GM18868 (cell line): ENCODE measurements around the gene TSHZ1.
A peak's percentile ranks its signal among the peaks of the same experiment; 100 is the strongest.
"Not testable (repeated sequence)": the region's sequence is repeated elsewhere in the genome, so short reads cannot be mapped to it uniquely, and the experiment has no call there.

Experiments used
- ATAC-seq: cut with Tn5 transposase; IDR thresholded peaks from one replicate; pipeline ENCODE4 v1.9.1; 2021; ENCODE audit warnings: mild to moderate bottlenecking, moderate library complexity; ENCODE audit not compliant: unreplicated experiment

The TSHZ1 gene

DNA sequence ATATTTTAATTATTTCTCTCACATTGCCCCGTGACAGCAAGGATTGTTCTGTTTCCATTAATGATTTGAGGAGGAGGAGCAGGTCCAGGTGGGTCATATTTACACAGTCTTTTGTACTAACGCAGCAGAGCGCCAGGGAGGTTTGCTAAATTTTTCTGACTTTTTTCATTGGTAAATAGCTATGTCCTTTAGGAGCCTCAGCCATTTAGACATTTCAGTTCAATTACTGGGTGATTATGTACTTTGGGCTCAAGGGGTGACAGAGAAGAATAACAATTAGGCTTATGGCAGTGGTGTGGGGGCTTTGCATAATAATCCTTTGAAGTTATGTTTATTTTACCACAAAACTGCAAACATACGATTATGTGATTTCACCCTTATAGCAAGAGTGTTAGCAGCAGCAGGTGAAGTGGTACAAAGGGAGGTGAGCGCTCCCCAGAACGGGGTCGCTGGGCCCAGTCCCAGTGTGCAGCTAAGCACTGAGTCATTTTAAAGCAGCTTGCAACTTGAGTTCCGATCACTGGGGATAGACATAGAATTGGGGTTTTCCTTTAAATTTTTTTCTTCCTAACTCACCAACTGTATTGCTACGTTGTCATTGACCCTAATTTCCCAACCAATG, 80.3 kb downstream of the TSHZ1 start:
- ATAC-seq = no peak

GRCh38 chr18:75291460-75291859, 80.9 kb downstream of the TSHZ1 start:
- no peak for ATAC-seq

- no peak for ATAC-seq
These were observed 83.0 kb downstream of the TSHZ1 start for GRCh38 chr18:75293591-75293990.

DNA sequence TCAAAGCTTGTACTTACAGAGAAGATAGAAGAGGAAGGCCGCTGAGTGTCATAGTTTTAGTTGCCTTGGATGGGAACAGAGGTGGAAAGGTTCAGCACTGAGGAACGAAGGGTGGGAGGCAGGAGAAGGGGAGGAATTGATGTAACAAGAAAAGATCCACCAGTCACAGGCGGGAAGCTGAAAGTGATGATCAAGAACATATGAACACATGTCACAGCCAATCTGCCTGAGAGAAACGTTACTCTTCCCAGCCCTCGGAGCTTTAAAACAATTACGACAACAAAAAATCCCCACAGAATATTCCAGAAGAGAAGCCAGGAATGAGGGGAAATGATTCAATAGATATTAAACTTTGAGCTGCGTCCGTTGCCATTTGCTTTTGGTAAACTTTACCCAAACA, 87.1 kb downstream of the TSHZ1 start:
- ATAC-seq = no peak

DNA sequence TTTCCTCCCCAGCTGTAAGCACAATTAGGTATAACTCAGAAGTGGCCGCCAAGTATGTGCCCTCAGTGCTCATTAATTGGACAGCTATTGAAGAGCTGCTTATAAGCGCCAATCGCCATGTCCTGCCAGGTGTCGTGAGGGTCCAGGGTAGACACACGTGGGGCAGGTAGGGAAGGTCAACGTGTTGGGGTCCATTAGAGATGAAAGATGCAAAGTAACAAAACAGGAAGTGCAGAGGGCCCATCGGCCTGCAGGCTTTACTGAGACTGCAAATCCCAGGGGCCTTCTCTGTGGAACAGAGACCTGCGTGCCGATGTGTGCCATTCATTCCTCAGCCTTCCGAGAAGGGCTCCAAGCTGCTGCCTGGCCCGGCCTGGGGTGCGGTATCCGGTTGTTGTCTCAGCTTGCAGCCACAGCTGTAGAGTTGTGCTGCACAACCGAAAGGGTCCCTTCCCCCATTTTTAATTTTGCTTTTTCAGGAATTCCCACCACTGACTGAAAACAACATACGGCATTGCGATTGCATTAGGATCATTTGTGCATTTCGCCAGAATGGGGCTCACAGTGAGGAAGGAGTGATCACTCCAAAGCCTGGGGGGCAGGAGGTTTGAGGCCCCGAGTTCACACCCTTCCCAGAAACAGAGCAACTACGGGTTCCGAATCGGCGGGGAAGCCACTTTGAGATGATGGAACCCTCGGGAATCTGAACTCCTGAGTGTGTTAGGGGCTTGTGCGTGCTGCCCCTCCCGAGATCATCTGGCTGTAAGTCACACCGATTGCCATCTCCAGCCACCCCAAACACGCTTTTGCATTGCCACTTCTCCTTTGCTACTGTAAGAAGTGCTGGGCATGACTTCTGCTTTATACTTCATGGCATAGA, 94.3 kb downstream of the TSHZ1 start:
- ATAC-seq = no peak

DNA sequence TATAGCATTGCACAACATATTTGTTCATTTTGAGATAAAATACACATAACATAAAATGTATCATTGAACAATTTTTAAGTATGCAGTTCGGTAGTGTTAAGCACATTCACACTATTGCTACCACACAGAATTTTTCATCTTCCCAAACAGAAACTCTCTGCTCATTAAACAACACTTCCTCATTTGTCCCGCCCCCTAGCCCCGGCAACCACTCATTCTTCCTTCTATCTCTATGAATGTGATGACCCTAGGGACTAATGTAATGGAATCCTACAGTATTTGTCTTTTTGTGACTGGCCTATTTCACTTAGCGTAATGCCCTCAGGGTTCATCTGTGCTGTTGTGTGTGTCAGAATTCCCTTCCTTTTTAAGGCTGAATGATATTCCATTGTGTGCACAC, 95.4 kb downstream of the TSHZ1 start:
- no peak for ATAC-seq

DNA sequence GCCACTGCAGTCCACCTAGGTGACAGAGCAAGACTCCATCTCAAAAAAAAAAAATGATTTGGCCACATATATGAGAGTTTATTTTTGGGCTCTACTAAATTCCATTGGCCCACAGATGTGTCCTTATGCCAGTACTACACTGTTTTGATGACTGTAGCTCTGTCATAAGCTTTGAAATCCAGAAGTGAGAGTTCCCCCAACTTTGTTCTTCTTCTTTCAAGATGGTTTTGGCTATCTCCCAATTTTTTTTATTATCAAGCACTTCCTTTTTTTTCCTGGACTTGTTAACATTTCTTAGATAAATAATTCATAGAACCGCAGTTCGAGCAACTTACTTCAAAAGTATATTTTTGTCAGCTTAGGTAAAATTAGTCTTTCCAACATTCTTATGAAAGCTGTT, 96.9 kb downstream of the TSHZ1 start:
- no peak for ATAC-seq

GRCh38 chr18:75309564-75309963, 99.0 kb downstream of the TSHZ1 start:
- no peak for ATAC-seq

DNA sequence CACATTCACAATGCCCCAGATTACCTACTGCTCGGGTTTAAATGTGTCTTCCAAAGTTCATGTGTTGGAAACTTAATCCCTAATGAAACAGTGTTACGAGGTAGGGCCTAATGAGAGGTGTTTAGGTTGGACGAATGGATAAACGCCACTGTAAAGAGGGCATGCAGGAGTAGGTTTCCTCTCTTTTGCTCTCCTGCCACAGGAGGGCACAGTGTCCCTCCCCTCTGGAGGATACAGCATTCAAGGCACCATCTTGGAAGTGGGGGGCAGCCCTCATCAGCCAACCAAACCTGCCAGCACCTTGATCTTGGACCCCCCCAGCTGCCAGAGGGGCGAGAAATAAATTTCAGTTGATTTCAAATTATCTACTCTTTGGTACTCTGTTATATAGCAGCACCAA, 103.5 kb downstream of the TSHZ1 start:
- no peak for ATAC-seq

GRCh38 chr18:75314606-75315005, 104.0 kb downstream of the TSHZ1 start:
- no peak for ATAC-seq

GRCh38 chr18:75316223-75316622, 105.6 kb downstream of the TSHZ1 start:
- no peak for ATAC-seq

- ATAC-seq = no peak
These were observed 106.2 kb downstream of the TSHZ1 start for GRCh38 chr18:75316826-75317225.

DNA sequence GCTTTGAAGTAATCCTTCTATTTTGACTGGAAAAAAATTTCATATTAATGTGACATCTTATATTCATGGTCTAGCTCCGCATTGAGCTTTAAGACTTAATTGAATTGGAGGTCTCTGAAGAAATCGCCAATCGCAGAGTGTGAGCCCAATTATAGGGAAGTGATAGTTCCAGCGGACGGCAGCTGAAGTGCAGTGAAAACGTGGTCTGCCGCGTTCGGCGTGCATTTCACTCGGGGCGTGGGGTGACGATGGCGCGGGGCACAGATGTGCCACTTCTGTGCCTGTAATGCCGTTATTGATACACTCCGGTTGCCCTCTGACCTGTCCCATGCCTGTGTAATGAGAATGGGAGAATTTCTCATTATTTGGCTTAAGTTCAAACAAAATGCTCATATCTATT, 106.7 kb downstream of the TSHZ1 start:
- ATAC-seq = no peak

DNA sequence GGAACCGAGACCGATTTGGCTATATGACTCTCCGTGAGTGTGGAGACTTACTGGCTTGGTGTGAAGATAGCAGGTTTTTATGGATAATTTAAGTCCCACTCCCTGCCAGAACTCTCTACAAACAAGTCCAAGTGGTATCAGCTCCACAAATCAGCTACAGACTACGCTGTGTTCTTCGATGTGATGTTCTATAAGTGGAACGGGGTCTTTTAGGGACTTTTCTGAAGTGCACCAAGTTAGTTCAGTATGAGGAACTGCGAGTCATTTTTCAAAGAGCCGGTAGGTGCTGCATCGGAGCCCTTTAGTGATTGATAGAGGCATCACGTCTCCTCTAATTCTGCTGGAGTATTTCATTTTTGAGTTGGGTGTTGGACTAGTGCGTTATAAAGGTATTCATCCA, 107.1 kb downstream of the TSHZ1 start:
- ATAC-seq = peak; percentile 60

GRCh38 chr18:75319905-75320304, 109.3 kb downstream of the TSHZ1 start:
- ATAC-seq = no peak

DNA sequence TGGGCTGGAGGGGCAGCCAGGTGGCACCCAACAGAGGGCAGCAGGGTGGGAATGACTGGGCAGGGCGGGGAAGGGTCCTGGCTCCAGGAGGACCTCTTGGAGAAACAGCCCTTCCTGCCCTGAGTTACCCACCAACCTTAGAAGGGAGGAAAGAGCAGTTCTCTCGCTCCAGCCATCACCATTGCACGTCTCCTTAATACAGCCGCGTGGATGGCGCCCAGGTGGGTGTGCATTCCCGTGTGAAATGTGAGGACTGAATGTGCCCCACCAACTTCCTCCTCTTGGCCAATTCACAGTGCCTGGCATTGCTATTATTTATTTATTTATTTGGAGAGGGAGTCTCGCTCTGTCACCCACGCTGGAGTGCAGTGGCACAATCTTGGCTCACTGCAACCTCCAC, 109.9 kb downstream of the TSHZ1 start:
- no peak for ATAC-seq

GRCh38 chr18:75321431-75321830, 110.8 kb downstream of the TSHZ1 start:
- ATAC-seq = no peak

GRCh38 chr18:75322206-75322605, 111.6 kb downstream of the TSHZ1 start:
- ATAC-seq = no peak

- no peak for ATAC-seq
These were observed 113.4 kb downstream of the TSHZ1 start for GRCh38 chr18:75323821-75324585.

DNA sequence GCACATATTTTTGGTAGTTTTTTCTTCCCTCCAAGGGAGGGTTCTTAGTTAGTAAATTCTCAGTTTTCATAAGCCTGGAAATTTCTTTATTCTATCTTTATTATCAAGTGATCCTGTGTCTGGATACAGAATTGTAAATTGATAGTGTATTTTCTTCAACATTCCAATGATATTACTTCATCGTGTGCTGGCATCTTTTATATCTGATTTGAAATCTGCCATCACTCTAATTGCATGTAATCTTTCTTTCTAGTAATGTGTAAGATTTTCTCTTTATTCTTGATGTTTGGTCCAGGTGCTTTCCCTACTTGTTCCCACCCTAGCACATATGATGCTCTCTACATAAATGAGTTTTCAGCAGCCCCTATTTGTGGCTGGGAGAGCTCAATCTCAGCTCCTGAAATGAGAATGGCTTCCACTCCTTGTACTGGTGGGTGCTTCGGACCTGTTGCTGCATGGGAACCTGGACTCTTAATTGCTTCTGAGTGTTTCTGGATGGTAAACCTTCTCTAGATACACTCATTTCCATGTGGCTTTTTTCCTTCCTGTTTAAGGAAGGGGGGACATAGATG, 114.2 kb downstream of the TSHZ1 start:
- no peak for ATAC-seq

DNA sequence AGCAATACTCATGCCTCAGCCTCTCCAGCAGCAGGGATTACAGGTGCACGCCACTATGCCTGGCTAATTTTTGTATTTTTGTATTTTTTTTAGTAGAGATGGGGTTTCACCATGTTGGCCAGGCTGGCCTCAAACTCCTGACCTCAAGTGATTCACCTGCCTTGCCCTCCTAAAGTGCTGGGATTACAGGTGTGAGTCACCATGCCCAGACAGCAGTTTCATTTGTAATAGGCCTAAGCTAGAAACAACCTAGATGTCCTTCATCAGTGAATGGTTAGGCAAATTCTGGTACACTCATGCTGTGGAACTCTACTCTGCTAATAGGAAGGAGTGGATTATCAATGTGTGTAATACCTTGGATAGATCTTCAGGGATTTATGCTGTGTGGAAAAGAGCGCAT, 119.2 kb downstream of the TSHZ1 start:
- not testable (repeated sequence) for ATAC-seq
